Breast epithelium (tissue), 3 donors: Measurements from ENCODE around the gene ARL5C.

ENCODE experiments used
- CTCF ChIP-seq, 3 donors: fragments of 450-650 bp; IDR thresholded peaks; one replicate each; pipeline ENCODE4 v1.5.1; 2016 to 2017; ENCODE audit warnings: antibody characterized with exemption in 3 of 3, mild to moderate bottlenecking in 3 of 3, moderate library complexity in 3 of 3
- POLR2A ChIP-seq: fragments of 450-650 bp; IDR thresholded peaks from one replicate; pipeline ENCODE4 v1.6.1; 2016; ENCODE audit warnings: antibody characterized with exemption, mild to moderate bottlenecking, moderate library complexity
- POLR2AphosphoS5 ChIP-seq, 3 donors: sonication (generic); formaldehyde crosslinking; IDR thresholded peaks; one replicate each; pipeline ENCODE4 v1.6.1; 2017; ENCODE audit warnings: antibody characterized with exemption in 3 of 3

DNA sequence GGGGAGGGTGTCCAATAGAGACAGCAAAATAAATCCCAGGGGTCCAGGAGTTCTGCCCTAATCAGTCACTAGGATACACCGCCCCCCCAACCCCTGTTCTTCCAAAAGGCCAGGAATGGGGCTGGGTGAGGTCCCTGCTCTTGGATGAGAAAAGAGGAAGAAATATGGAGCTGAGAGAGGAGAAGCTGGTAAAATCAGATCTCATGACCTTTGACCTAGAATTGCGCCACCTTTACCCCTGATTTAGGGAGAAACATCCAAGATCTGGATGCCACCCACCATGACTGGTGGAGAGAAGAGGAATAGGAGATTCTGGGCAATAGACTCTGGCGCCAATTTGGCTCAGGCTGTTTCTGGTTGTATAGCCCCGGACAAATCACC is 32.2 kb upstream of the ARL5C start:
- no peak for TF ChIP-seq CTCF (IDR thresholded peaks at IDR 0.05)
- TF ChIP-seq POLR2A: no peak
- no peak for TF ChIP-seq POLR2AphosphoS5 (IDR thresholded peaks at IDR 0.05)
